ENCODE results near the gene NELFCD. TPM values are rescaled to one million over a fixed set of nuclear protein-coding genes. Genes with fewer than 3 reads are reported as not detected.
A peak's percentile ranks its signal among the peaks of the same experiment; 100 is the strongest.

Gene NELFCD
- total RNA-seq, 1 donor from 2014 or later = 70.4 TPM

DNA sequence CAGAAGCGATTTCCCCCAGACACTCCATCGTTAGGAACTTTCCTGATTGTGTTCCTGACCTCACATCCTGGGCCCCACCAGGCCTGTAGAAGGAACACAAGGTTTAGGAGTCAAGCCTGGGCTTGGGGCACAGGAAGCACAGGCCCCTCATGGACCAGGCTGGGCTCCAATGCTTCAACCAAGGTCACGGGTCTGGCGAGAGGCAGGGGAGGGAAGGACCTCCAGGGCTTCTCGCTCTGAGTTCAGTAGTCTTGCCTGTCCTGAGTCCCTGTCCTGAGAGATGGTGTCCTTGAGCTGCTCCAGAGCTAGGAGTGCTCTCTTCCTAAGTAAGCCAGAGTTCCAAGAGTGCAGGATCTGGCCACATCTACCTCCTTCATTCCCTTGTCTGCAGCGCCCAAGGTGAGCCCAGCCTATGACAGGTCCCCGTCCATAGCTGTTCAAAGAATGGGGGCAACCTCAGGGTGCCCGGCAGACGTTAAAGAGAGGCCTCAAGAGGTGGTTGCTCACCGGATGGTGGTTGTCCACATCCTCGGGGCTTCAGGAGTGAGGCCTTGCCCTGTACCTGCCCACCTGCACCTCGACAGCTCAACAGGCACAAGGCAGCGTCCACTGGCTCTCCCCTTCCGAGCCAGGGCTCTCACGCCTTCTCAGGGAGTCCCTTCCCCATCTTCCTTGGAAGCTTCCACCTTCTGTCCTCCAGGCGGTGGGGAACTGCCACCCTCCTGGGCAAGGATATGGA lies 36.6 kb downstream of the NELFCD start:
- peaks cover 33% of the 10 kb centered on the region for H3K4me1 ChIP-seq (ENCODE audit: insufficient read depth, low read length)
- Mint-ChIP-seq H3K27me3 (ENCODE audit: low read depth, unreplicated experiment) (no peaks in the 10 kb centered on the region), H3K27ac (ENCODE audit: unreplicated experiment) (no peak overlapping the region), H3K36me3 (ENCODE audit: low read depth, unreplicated experiment) (no peaks in the 10 kb centered on the region), H3K4me1 (ENCODE audit: low read depth, unreplicated experiment) (peaks cover 26% of the 10 kb centered on the region), H3K9me3 (ENCODE audit: unreplicated experiment) (no peaks in the 10 kb centered on the region), H3K4me3 (ENCODE audit: unreplicated experiment) (peak overlapping the region; percentile 27)
- H2AFZ ChIP-seq (ENCODE audit: low read depth, low read length) = no peak overlapping the region
- H3K27me3 ChIP-seq (ENCODE audit: insufficient read depth, low read length) = no peaks in the 10 kb centered on the region
- no peak overlapping the region for H3K27ac ChIP-seq (ENCODE audit: low read depth, low read length)
- H3K4me2 ChIP-seq (ENCODE audit: low read length) = no peak overlapping the region
- no peak for TF ChIP-seq EZH2 (IDR thresholded peaks at IDR 0.05; ENCODE audit: insufficient read depth, low read length)
- TF ChIP-seq, protein P1, sequence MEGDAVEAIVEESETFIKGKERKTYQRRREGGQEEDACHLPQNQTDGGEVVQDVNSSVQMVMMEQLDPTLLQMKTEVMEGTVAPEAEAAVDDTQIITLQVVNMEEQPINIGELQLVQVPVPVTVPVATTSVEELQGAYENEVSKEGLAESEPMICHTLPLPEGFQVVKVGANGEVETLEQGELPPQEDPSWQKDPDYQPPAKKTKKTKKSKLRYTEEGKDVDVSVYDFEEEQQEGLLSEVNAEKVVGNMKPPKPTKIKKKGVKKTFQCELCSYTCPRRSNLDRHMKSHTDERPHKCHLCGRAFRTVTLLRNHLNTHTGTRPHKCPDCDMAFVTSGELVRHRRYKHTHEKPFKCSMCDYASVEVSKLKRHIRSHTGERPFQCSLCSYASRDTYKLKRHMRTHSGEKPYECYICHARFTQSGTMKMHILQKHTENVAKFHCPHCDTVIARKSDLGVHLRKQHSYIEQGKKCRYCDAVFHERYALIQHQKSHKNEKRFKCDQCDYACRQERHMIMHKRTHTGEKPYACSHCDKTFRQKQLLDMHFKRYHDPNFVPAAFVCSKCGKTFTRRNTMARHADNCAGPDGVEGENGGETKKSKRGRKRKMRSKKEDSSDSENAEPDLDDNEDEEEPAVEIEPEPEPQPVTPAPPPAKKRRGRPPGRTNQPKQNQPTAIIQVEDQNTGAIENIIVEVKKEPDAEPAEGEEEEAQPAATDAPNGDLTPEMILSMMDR (IDR thresholded peaks at IDR 0.05; ENCODE audit: insufficient read depth, low read depth, low read length) = no peak
- DNase-seq (ENCODE audit: low read depth) (no peak), FAIRE-seq (no peak)
- H3K4me3 ChIP-seq (ENCODE audit: insufficient read depth, low read depth, low read length) = no peak overlapping the region
- H3K9ac ChIP-seq (ENCODE audit: low read length) = no peak overlapping the region
- H3K79me2 ChIP-seq (ENCODE audit: insufficient read depth, low read length) = no peaks in the 10 kb centered on the region
- no peaks in the 10 kb centered on the region for H3K9me3 ChIP-seq (ENCODE audit: insufficient read depth, low read depth, low read length)
- peaks cover 5% of the 10 kb centered on the region for H4K20me1 ChIP-seq (ENCODE audit: insufficient read depth, low read length)
- no peaks in the 10 kb centered on the region for H3K36me3 ChIP-seq (ENCODE audit: insufficient read depth, low read length)

DNA sequence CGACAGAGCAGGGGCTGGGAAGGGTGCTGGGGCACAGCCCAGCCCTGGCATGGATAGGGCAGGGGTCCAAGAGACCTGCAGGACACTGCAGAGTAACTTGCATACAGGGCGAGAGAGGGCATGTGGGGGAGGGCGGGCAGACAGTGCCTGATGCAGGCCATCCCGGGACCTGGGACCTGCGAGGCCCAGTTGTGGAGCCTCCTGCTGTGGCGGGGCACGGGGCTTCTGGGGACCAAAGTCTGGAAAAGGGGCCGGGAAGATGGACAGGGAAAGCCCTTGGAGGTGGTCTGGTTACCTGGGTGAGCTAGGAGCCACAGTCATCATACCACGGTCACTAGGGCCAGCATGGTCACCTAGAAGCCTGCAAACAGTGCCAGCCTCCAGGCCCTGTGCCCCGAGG lies 37.8 kb downstream of the NELFCD start:
- H4K20me1 ChIP-seq (ENCODE audit: insufficient read depth, low read length) = peaks cover 5% of the 10 kb centered on the region

More for the DNA sequence above, 37.8 kb downstream of the NELFCD start:
- no peak for FAIRE-seq
- H3K9me3 Mint-ChIP-seq (ENCODE audit: unreplicated experiment) = no peaks in the 10 kb centered on the region
- Histone ChIP-seq H3K9me3 (ENCODE audit: insufficient read depth, low read depth, low read length) (no peaks in the 10 kb centered on the region), H3K9ac (ENCODE audit: low read length) (no peak overlapping the region), H3K4me3 (ENCODE audit: insufficient read depth, low read depth, low read length) (no peak overlapping the region), H3K4me2 (ENCODE audit: low read length) (no peak overlapping the region), H3K79me2 (ENCODE audit: insufficient read depth, low read length) (peaks cover 6% of the 10 kb centered on the region), H3K27ac (ENCODE audit: low read depth, low read length) (no peak overlapping the region), H3K4me1 (ENCODE audit: insufficient read depth, low read length) (peaks cover 30% of the 10 kb centered on the region), H2AFZ (ENCODE audit: low read depth, low read length) (no peak overlapping the region), H3K36me3 (ENCODE audit: insufficient read depth, low read length) (no peaks in the 10 kb centered on the region), H3K27me3 (ENCODE audit: insufficient read depth, low read length) (no peaks in the 10 kb centered on the region)
- no peak overlapping the region for H3K27ac Mint-ChIP-seq (ENCODE audit: unreplicated experiment)
- no peak for DNase-seq (ENCODE audit: low read depth)
- H3K36me3 Mint-ChIP-seq (ENCODE audit: low read depth, unreplicated experiment) = peaks cover 3% of the 10 kb centered on the region
- TF ChIP-seq EZH2 (IDR thresholded peaks at IDR 0.05; ENCODE audit: insufficient read depth, low read length) = no peak
- TF ChIP-seq, protein P1 (IDR thresholded peaks at IDR 0.05; ENCODE audit: insufficient read depth, low read depth, low read length) = no peak
- no peaks in the 10 kb centered on the region for H3K27me3 Mint-ChIP-seq (ENCODE audit: low read depth, unreplicated experiment)
- H3K4me3 Mint-ChIP-seq (ENCODE audit: unreplicated experiment) = no peak overlapping the region
- H3K4me1 Mint-ChIP-seq (ENCODE audit: low read depth, unreplicated experiment) = peaks cover 19% of the 10 kb centered on the region

Data from astrocyte (in vitro differentiated cells and primary cell).